ENCODE data around the gene TMEM91. TPM values are rescaled to one million over a fixed set of nuclear protein-coding genes. Genes with fewer than 3 reads are reported as not detected.

The TMEM91 gene
- polyA plus RNA-seq, 1 of the 3 experiments (the other 2 are of a cell fraction), result 5.7 TPM

DNA sequence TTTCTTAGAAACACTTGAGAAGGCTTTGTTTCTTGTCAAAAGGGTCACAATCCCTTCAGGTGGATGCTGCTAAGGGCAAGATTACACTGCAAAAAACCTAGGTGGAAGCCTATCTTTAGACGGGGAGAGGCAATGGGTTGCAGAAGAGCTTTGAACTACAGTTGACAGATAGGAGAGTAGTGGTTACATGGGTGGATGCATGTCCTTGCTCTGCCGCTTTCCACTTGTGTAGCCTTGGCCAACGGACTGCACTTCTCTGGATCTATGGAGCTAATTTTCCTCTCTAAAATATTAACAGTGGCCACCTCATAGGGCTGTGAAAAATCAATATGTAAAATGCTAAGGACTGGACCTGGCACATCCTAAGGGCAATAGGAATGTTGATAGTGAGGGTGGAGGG is 22.3 kb downstream of the TMEM91 start:
- Histone ChIP-seq H3K9me3 (no peaks in the 10 kb centered on the region), H3K4me2 (peak overlapping the region; percentile 99), H3K79me2 (ENCODE audit: insufficient read depth) (peaks cover 48% of the 10 kb centered on the region), H3F3A (replicated peaks; ENCODE audit: insufficient read depth) (no peaks in the 10 kb centered on the region), H3K4me3 (ENCODE audit: low read depth in 2 of 2, low read length in 1 of 2) (peak overlapping the region; percentile 79 to 91), H4K20me1 (ENCODE audit: insufficient read depth) (no peaks in the 10 kb centered on the region), H3K4me1 (ENCODE audit: control insufficient read depth in 1 of 2, insufficient read depth in 2 of 2, low read depth in 1 of 2, low read length in 1 of 2) (peaks cover 5 to 14% of the 10 kb centered on the region in 2 experiments; a peak in 2 of 4 replicates), H3K9me2 (no peaks in the 10 kb centered on the region), H2AFZ (ENCODE audit: low read depth) (no peak overlapping the region), H3K9ac (peak overlapping the region; percentile 95), H3K36me3 (replicated peaks in 1 of 2; ENCODE audit: control insufficient read depth in 1 of 2, insufficient read depth in 2 of 2, low read length in 1 of 2) (no peaks in the 10 kb centered on the region), H3K27me3 (ENCODE audit: insufficient read depth) (no peaks in the 10 kb centered on the region), H3K27ac (ENCODE audit: low read depth in 2 of 2, low read length in 1 of 2) (no peak overlapping the region)
- ChIA-PET POLR2A (no interaction called here), CTCF (interaction anchor here (0.7 kb wide), 1 partner anchor 14 kb away, joined by 3 read pairs; no protein-coding TSS in a partner anchor)
- TF ChIP-seq NRF1 (IDR thresholded peaks at IDR 0.05; ENCODE audit: low read depth, low read length) (no peak), GATA2 (CRISPR knock-in tag; IDR thresholded peaks at IDR 0.05) (no peak), FOSL2 (IDR thresholded peaks at IDR 0.05; ENCODE audit: borderline replicate concordance, low read depth) (no peak), FOXJ3 (CRISPR knock-in tag; IDR thresholded peaks at IDR 0.05) (no peak), RFX5 (IDR thresholded peaks at IDR 0.05; ENCODE audit: low read length) (no peak), EZH2phosphoT487 (IDR thresholded peaks at IDR 0.05; ENCODE audit: borderline replicate concordance, low read depth) (no peak), TAF1 (IDR thresholded peaks at IDR 0.05; ENCODE audit: borderline replicate concordance, low read depth, low read length) (no peak), MXI1 (IDR thresholded peaks at IDR 0.05; ENCODE audit: low read depth, low read length) (no peak), ELF1 (IDR thresholded peaks at IDR 0.05) (no peak), RXRA (IDR thresholded peaks at IDR 0.05; ENCODE audit: borderline replicate concordance, low read depth) (no peak), MEF2A (IDR thresholded peaks at IDR 0.05; ENCODE audit: borderline replicate concordance, low read depth) (no peak), TCF12 (IDR thresholded peaks at IDR 0.05) (no peak), NFIC (IDR thresholded peaks at IDR 0.05; ENCODE audit: borderline replicate concordance) (no peak), GABPA (IDR thresholded peaks at IDR 0.05; ENCODE audit: low read depth) (no peak), SIN3A (IDR thresholded peaks at IDR 0.05; ENCODE audit: borderline replicate concordance, low read depth, low read length) (no peak), SMC3 (IDR thresholded peaks at IDR 0.05; ENCODE audit: low read depth, low read length) (no peak)
- TF ChIP-seq, protein P1, sequence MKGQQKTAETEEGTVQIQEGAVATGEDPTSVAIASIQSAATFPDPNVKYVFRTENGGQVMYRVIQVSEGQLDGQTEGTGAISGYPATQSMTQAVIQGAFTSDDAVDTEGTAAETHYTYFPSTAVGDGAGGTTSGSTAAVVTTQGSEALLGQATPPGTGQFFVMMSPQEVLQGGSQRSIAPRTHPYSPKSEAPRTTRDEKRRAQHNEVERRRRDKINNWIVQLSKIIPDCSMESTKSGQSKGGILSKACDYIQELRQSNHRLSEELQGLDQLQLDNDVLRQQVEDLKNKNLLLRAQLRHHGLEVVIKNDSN (IDR thresholded peaks at IDR 0.05; ENCODE audit: borderline replicate concordance, low read depth), result no peak
- TF ChIP-seq, protein P2, sequence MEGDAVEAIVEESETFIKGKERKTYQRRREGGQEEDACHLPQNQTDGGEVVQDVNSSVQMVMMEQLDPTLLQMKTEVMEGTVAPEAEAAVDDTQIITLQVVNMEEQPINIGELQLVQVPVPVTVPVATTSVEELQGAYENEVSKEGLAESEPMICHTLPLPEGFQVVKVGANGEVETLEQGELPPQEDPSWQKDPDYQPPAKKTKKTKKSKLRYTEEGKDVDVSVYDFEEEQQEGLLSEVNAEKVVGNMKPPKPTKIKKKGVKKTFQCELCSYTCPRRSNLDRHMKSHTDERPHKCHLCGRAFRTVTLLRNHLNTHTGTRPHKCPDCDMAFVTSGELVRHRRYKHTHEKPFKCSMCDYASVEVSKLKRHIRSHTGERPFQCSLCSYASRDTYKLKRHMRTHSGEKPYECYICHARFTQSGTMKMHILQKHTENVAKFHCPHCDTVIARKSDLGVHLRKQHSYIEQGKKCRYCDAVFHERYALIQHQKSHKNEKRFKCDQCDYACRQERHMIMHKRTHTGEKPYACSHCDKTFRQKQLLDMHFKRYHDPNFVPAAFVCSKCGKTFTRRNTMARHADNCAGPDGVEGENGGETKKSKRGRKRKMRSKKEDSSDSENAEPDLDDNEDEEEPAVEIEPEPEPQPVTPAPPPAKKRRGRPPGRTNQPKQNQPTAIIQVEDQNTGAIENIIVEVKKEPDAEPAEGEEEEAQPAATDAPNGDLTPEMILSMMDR (IDR thresholded peaks at IDR 0.05), result no peak
- TF ChIP-seq, protein P3, sequence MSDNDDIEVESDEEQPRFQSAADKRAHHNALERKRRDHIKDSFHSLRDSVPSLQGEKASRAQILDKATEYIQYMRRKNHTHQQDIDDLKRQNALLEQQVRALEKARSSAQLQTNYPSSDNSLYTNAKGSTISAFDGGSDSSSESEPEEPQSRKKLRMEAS (IDR thresholded peaks at IDR 0.05; ENCODE audit: low read depth), result no peak
- TF ChIP-seq, protein P4, sequence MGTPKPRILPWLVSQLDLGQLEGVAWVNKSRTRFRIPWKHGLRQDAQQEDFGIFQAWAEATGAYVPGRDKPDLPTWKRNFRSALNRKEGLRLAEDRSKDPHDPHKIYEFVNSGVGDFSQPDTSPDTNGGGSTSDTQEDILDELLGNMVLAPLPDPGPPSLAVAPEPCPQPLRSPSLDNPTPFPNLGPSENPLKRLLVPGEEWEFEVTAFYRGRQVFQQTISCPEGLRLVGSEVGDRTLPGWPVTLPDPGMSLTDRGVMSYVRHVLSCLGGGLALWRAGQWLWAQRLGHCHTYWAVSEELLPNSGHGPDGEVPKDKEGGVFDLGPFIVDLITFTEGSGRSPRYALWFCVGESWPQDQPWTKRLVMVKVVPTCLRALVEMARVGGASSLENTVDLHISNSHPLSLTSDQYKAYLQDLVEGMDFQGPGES (IDR thresholded peaks at IDR 0.05; ENCODE audit: low read depth, low read length), result no peak
- 58% methylated on average over 3 of the region's 3 CpGs for WGBS (ENCODE audit: low lambda C conversion rate)
- no peak for DNase-seq

Measured in SK-N-SH (cell line).